ENCODE data around the gene CTDNEP1.
A peak's percentile ranks its signal among the peaks of the same experiment; 100 is the strongest.

The CTDNEP1 gene

GRCh38 chr17:7226721-7227710 is 24.5 kb downstream of the CTDNEP1 start:
- DNase-seq (ENCODE audit: low read depth) = no peak

GRCh38 chr17:7225711-7226331 is 25.7 kb downstream of the CTDNEP1 start:
- DNase-seq (ENCODE audit: low read depth) = no peak

GRCh38 chr17:7224661-7225111 is 26.8 kb downstream of the CTDNEP1 start:
- DNase-seq (ENCODE audit: low read depth) = no peak

DNA sequence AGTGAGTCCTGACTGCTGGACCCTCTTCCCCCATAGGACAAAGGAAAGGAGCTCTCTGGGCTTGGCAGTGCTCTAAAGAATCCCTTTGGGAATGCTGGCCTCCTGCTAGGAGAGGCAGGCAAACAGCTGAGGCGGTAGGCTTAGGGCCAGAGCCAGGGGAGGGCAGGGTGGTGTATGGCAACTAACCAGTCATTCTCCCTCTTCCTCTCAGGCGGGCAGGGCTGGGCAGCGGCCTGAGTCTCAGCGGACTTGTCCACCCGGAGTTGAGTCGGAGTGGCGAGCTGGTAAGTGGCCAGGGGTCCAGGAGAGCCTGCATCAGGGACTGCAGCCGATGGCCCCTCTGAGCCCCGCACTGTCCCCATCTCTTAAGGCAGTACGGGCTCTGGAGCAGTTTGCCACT is 27.4 kb downstream of the CTDNEP1 start:
- no peak for DNase-seq (ENCODE audit: low read depth)

GRCh38 chr17:7223375-7223774 is 28.2 kb downstream of the CTDNEP1 start:
- no peak for DNase-seq (ENCODE audit: low read depth)

GRCh38 chr17:7222972-7223292 is 28.6 kb downstream of the CTDNEP1 start:
- no peak for DNase-seq (ENCODE audit: low read depth)

DNA sequence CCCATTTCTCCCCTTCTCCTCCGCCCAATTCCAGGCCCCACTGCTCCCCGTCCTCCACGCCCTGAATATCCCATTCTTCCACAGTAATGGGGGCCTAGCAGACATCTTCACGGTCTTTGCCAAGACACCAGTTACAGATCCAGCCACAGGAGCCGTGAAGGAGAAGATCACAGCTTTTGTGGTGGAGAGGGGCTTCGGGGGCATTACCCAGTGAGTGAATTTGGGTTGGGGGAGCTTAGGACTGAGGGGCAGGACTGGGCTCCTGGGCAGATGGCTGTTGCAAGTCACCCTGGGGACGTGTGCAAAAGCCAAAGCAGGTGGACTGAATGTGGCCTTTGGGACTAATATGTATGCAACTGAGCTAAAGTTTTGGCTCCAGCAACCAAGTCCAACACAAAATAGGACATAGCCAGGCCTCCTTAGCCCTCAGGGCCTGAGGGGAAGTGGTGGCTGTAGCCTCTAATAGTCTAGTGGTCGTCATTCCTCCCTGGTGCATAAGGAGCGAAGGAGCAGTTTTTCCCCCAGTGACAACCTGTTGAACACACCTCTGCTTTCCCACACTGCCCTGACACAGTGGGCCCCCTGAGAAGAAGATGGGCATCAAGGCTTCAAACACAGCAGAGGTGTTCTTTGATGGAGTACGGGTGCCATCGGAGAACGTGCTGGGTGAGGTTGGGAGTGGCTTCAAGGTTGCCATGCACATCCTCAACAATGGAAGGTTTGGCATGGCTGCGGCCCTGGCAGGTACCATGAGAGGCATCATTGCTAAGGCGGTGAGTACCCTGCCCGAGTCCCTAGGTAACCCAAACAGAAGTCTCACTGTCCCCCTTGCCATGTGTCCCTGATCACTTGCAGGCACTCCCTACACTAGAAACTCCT is 29.2 kb downstream of the CTDNEP1 start:
- no peak for DNase-seq (ENCODE audit: low read depth)

- DNase-seq (ENCODE audit: low read depth) = no peak
Observed at GRCh38 chr17:7221278-7222092, 30.0 kb downstream of the CTDNEP1 start.

- DNase-seq (ENCODE audit: low read depth) = peak; percentile 41
Observed at GRCh38 chr17:7220593-7221277, 30.8 kb downstream of the CTDNEP1 start.

- DNase-seq (ENCODE audit: low read depth) = peak; percentile 66
Observed at GRCh38 chr17:7219812-7220592, 31.5 kb downstream of the CTDNEP1 start, which contains the start of the genes ACADVL and DLG4. Gene ACADVL (plus strand): TSS chr17:7219938. CDS start chr17:7219985, 47 bp downstream. Gene DLG4 (minus strand): TSS chr17:7219836.

- DNase-seq (ENCODE audit: low read depth) = no peak
Observed at GRCh38 chr17:7219229-7219811, 32.2 kb downstream of the CTDNEP1 start.

DNA sequence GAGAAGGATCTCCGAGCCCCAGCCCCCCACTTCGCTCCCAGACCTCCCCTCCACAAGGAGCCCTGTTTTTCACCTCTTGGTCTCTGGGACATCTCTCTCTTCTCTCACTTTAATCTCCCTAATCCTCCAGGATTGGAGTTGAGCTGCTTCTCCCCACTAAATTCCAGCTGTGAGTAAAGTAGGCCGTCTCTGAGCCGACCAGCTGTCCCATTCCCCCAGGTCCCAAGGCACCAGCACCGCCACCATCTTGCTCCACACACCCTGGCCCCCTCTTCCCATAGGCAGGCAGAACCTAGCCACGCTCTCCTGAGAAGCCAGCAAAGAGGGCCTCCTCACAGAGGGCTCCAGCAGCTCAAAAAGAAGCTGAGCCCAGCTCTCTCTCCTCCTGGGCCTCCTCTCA is 32.8 kb downstream of the CTDNEP1 start:
- DNase-seq (ENCODE audit: low read depth) = no peak

DNA sequence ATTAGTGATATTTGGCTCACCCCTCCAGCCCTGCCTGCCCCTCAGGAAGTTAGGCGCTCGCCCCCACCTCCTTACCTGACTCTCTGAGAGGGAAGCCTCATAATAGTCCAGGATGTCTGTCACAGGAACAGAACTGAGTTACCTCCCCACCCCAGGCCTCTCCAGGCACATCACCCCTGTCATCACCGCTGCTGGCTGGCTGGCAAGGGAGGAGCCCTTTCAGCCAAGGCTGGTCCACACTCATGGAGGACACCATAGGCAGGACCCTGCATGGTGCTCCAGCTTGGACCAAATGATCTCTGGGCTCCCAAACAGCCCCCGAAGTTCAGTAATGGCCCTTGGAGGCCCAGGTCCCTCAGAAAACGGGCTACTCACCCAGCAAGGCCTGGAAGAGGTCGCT is 33.4 kb downstream of the CTDNEP1 start:
- no peak for DNase-seq (ENCODE audit: low read depth)

DNA sequence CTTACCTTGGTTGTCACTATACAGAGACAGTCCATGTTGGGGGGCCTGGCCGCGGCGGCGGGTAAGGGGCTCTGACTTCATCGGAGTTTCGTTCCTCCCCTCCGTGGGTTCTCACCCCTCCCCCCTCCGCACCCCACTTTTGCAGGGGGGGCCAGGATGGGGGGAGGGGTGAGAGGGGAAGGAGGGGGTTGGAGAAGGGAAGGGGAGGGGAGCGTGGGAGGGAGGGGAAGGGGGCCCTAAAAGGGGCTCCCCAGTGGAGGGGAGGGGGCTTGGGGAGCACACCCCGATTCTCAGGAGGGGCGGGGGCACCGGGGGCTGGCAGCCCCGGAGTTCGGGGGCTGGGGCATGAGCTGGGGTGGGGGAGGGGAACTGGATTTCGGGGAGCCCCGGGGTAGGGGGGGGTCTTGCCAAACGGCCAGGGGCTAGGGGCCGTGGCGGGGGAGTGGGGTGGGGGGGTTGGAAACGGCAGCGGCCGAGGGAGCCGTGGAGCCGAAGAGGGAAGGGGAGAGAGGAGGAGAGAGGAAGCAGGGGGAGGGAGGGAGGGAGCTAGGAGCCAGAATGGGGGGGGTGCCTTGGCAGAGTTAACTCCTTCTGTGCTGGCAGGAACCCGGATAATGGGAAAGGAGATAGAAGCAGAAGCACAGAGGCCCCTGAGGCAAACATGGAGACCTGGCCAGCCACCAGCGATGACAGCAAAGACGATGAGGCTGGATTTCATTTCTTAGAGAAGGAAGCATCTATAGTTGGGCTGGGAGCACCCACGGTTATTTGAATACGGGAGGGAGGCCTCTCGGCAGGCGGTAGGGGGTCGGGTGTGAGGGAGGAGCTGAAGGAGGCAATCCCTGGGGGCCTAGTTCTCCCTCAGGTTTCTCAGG is 34.2 kb downstream of the CTDNEP1 start:
- no peak for DNase-seq (ENCODE audit: low read depth)

DNA sequence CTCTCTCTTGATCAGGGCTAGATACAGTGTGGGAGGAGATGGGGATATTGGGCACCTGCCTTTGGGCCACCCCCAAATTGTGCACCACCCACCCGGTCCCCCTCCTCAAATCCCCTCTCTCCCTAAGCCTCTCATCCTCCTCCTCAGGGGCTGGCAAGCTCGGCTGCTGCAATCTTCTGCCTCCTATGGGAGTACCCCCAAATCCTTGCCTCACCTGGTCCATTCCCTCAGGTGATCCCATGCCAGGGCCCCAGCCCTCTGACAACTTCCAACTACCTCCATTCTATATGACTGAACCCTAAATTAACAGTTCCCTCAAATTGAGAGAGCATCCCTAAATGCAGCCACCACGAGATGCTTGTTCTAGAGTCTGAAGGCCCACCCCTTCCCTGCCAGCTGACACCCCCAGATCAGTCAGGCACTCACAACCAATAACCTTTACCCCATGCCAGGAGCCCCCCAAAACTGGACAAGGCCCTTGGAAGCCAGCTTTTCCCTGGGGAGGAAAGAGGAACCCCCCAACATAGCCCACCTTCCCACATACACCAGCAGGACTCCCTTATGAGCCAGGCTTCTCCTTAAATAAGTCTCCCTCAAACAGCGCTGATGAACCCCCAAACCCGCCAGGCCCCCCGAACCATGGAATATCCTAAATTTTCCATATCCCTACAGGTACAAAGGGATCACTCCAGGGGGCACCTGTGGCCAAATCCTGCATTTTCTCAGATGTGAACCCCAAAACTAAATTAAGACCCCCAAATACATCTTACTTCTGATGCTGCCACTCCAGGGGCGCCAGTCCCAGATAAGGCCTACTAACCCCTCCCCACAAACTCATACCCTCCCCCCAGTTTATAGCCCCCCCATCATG is 35.1 kb downstream of the CTDNEP1 start:
- DNase-seq (ENCODE audit: low read depth) = no peak

DNA sequence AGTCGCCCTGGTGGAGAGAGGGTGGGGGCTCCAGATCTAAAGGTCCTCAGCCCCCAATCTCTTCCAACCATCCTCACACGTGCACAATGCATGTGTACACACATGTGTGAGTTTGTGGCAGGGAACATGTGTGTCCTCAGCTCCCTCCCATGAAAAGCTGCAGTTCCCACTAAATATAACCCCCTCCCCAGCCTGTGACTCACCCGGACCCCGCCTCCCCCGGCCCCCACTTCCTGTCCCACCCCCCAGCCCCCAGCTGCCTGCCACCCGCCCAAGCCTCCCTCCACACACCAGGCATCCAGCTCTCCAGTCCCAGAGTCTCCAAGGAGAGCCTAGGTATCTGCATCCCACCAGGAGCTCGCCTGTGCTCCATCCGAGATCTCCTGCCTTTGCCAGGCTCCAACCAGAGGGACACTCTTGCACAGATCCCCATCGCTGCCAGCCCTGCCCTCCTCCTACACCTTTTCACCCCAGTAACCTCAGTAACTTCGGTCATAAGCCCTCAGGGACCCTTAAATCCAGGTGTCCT is 35.8 kb downstream of the CTDNEP1 start:
- DNase-seq (ENCODE audit: low read depth) = no peak

- DNase-seq (ENCODE audit: low read depth) = no peak
Observed at GRCh38 chr17:7215136-7215638, 36.3 kb downstream of the CTDNEP1 start.

Measured in activated T-cell treated with anti-CD3 and anti-CD28 coated beads for 1 hour (primary cell).